ENCODE measurements around the gene GTF2H1. TPM values are rescaled to one million over a fixed set of nuclear protein-coding genes. Genes with fewer than 3 reads are reported as not detected.

GTF2H1 gene
- total RNA-seq, 1 experiment from 2014 or later, result 89.1 TPM

- Histone ChIP-seq H3K79me2 (ENCODE audit: low read depth) (peaks cover 67% of the 10 kb centered on the region), H2AFZ (peak within 1 kb of the TSS; percentile 81), H3K9me3 (ENCODE audit: insufficient read depth, low read depth) (no peaks in the 10 kb centered on the region), H3K4me1 (replicated peaks; ENCODE audit: insufficient read depth) (peaks cover 33% of the 10 kb centered on the region), H3K27me3 (ENCODE audit: insufficient read depth, low read depth) (no peaks in the 10 kb centered on the region), H3F3A (ENCODE audit: insufficient read depth, low read depth) (peaks cover 60% of the 10 kb centered on the region), H3K36me3 (ENCODE audit: low read depth) (peaks cover 28% of the 10 kb centered on the region), H3K4me3 (peak within 1 kb of the TSS; percentile 79), H3K9me2 (ENCODE audit: insufficient read depth) (no peaks in the 10 kb centered on the region), H3K4me2 (peak within 1 kb of the TSS; percentile 85), H4K20me1 (ENCODE audit: insufficient read depth) (peaks cover 30% of the 10 kb centered on the region), H3K27ac (peak within 1 kb of the TSS; percentile 84)
- POLR2A ChIA-PET (ENCODE audit: unreplicated experiment), result interaction anchor here (0.5 to 1.3 kb wide), 17 partner anchors 10 to 685 kb away, joined by 3 to 61 read pairs (median 4); partner anchors contain the start of gene TSG101
- BruUV-seq (replicated peaks), result TSS peak; percentile 58
- intact Hi-C loops (cut with micrococcal nuclease; ENCODE audit: unreplicated experiment), result loop anchor here (1.0 to 10.0 kb wide), 3 partner anchors 10 to 130 kb away; partner anchors contain the start of genes GTF2H1, HPS5 and TSG101
- CTCF ChIA-PET, result interaction anchor here (0.6 to 1.7 kb wide), 3 partner anchors 11 to 547 kb away, joined by 3 to 8 read pairs (median 7); no protein-coding TSS in a partner anchor
- DNase-seq, result peak; percentile 92 to 98
- TF ChIP-seq CTCF (conservative IDR thresholded peaks at IDR 0.05) (no peak), EZH2 (IDR thresholded peaks at IDR 0.05; ENCODE audit: low read depth) (no peak)
These were observed 72.0 kb downstream of the GTF2H1 start, which contains the start of gene LDHA for GRCh38 chr11:18394275-18394927. Gene LDHA (plus strand): TSS chr11:18394563. CDS start chr11:18396843, 2,280 bp downstream.

- Histone ChIP-seq H3F3A (ENCODE audit: insufficient read depth, low read depth) (peaks cover 67% of the 10 kb centered on the region), H4K20me1 (ENCODE audit: insufficient read depth) (peaks cover 37% of the 10 kb centered on the region), H3K27me3 (ENCODE audit: insufficient read depth, low read depth) (no peaks in the 10 kb centered on the region), H3K4me2 (peak overlapping the region; percentile 85), H3K4me3 (peak overlapping the region; percentile 79), H3K9me2 (ENCODE audit: insufficient read depth) (no peaks in the 10 kb centered on the region), H3K27ac (peak overlapping the region; percentile 84), H3K79me2 (ENCODE audit: low read depth) (peaks cover 74% of the 10 kb centered on the region), H3K36me3 (ENCODE audit: low read depth) (peaks cover 35% of the 10 kb centered on the region), H3K4me1 (replicated peaks; ENCODE audit: insufficient read depth) (peaks cover 33% of the 10 kb centered on the region), H3K9me3 (ENCODE audit: insufficient read depth, low read depth) (no peaks in the 10 kb centered on the region), H2AFZ (peak overlapping the region; percentile 81)
- POLR2A ChIA-PET (ENCODE audit: unreplicated experiment), result interaction anchor here (0.5 to 2.1 kb wide), 17 partner anchors 11 to 684 kb away, joined by 3 to 61 read pairs (median 7); partner anchors contain the start of gene TSG101
- BruUV-seq (replicated peaks), result no TSS peak
- TF ChIP-seq EZH2 (IDR thresholded peaks at IDR 0.05; ENCODE audit: low read depth), result no peak
- no peak for TF ChIP-seq CTCF (conservative IDR thresholded peaks at IDR 0.05)
- CTCF ChIA-PET, result interaction anchor here (0.6 to 1.7 kb wide), 4 partner anchors 11 to 547 kb away, joined by 3 to 11 read pairs (median 8); no protein-coding TSS in a partner anchor
- intact Hi-C loops (cut with micrococcal nuclease; ENCODE audit: unreplicated experiment), result loop anchor here (1.0 to 10.0 kb wide), 4 partner anchors 11 to 153 kb away; partner anchors contain the start of genes GTF2H1, HPS5 and TSG101
- DNase-seq, result peak in 1 of 2 experiments; percentile 10
These were observed 72.8 kb downstream of the GTF2H1 start for GRCh38 chr11:18394928-18395734.
